CD4-positive, alpha-beta T cell (primary cell): Measurements from ENCODE around the gene SYK. TPM values are rescaled to one million over a fixed set of nuclear protein-coding genes. Genes with fewer than 3 reads are reported as not detected.

Experiments used
- ATAC-seq: fragments of 200-7000 bp; cut with Tn5 transposase; one replicate; pipeline ENCODE4 v1.10.0; 2022; ENCODE audit warnings: mild to moderate bottlenecking; ENCODE audit not compliant: poor library complexity
- CTCF ChIA-PET: fragments of 350-600 bp; sonication (Branson Sonifier 250); formaldehyde crosslinking; loops from one replicate; lab custom pipeline; 2021; ENCODE audit warnings: antibody characterized with exemption, inconsistent platforms; lab: Charles Lee
- POLR2A ChIA-PET: fragments of 350-600 bp; sonication (Branson Sonifier 250); formaldehyde crosslinking; loops from one replicate; lab custom pipeline; 2021; ENCODE audit warnings: antibody characterized with exemption, inconsistent platforms; lab: Charles Lee
- DNase-seq, 14 experiments: peaks; one replicate each; pipeline ENCODE4 v3.0.0-alpha.2; 2013 to 2020; ENCODE audit warnings: mixed read lengths in 2 of 14
- H3K27ac ChIP-seq, 2 donors: one replicate each; pipeline versions ENCODE4 v1.5.1 to v1.7.0; 2013; ENCODE audit warnings: low read length in 2 of 2, low read depth in 1 of 2, mild to moderate bottlenecking in 1 of 2
- H3K27me3 ChIP-seq, 2 experiments: 1 replicate in 1 of 2; 2 replicates in 1 of 2; pipeline versions ENCODE4 v1.6.1 to v1.7.0; 2013; ENCODE audit warnings: low read length in 2 of 2, control low read depth in 1 of 2, mild to moderate bottlenecking in 1 of 2, moderate library complexity in 1 of 2; ENCODE audit not compliant: insufficient read depth in 2 of 2, control insufficient read depth in 1 of 2
- H3K36me3 ChIP-seq: one replicate; pipeline ENCODE4 v1.6.1; 2013; ENCODE audit warnings: low read length, control low read depth; ENCODE audit not compliant: insufficient read depth
- H3K4me1 ChIP-seq: one replicate; pipeline ENCODE4 v1.6.1; 2013; ENCODE audit warnings: low read length, control low read depth; ENCODE audit not compliant: insufficient read depth
- H3K4me3 ChIP-seq: one replicate; pipeline ENCODE4 v1.5.1; 2013; ENCODE audit warnings: mild to moderate bottlenecking, low read length, moderate library complexity
- H3K9me3 ChIP-seq, 2 experiments: 1 replicate in 1 of 2; 2 replicates in 1 of 2; pipeline versions ENCODE4 v1.6.1 to v1.7.0; 2013; ENCODE audit warnings: low read length in 2 of 2, mild to moderate bottlenecking in 2 of 2, control low read depth in 1 of 2, moderate library complexity in 1 of 2; ENCODE audit not compliant: control insufficient read depth in 1 of 2, insufficient read depth in 1 of 2
- H3K27ac Mint-ChIP-seq: one replicate; pipeline ENCODE4 v1.8.0; 2020; ENCODE audit warnings: mixed read lengths
- H3K27me3 Mint-ChIP-seq: one replicate; pipeline ENCODE4 v1.8.0; 2021; ENCODE audit warnings: mixed read lengths
- H3K36me3 Mint-ChIP-seq: one replicate; pipeline ENCODE4 v1.8.0; 2021; ENCODE audit warnings: low read depth, mixed read lengths
- H3K4me1 Mint-ChIP-seq: one replicate; pipeline ENCODE4 v1.8.0; 2021; ENCODE audit warnings: low read depth, mixed read lengths
- H3K4me3 Mint-ChIP-seq: one replicate; pipeline ENCODE4 v1.8.0; 2020; ENCODE audit warnings: mild to moderate bottlenecking, mixed read lengths
- H3K9me3 Mint-ChIP-seq: one replicate; pipeline ENCODE4 v1.8.0; 2020; ENCODE audit warnings: mixed read lengths
- CTCF ChIP-seq: fragments of 200-600 bp; IDR thresholded peaks from one replicate; pipeline ENCODE4 v1.8.0; 2022; ENCODE audit warnings: antibody characterized with exemption, mild to moderate bottlenecking
- intact Hi-C, 2 experiments: fragments of 100-400 bp; cut with DNase I in 1 of 2; cut with micrococcal nuclease in 1 of 2; formaldehyde crosslinking; loops; one replicate each; pipeline versions ENCODE4 v1.15.1 to v1.9.0; 2023 to 2025; cut with DNase I, micrococcal nuclease
- total RNA-seq, 174 experiments: library from RNA in 2 of 174; stranded (reverse) in 2 of 174; gene quantifications; one replicate each; pipeline ENCODE4 v1.2.3 and lab custom pipeline; 2021 to 2026

Gene SYK
- total RNA-seq, 2 experiments from 2014 or later: 1.1 to 1.2 TPM

- Mint-ChIP-seq H3K4me3 (no peak overlapping the region), H3K4me1 (no peaks in the 10 kb centered on the region), H3K27ac (no peak overlapping the region), H3K9me3 (no peaks in the 10 kb centered on the region), H3K36me3 (no peaks in the 10 kb centered on the region), H3K27me3 (peaks cover 4% of the 10 kb centered on the region)
- no peak for TF ChIP-seq CTCF
- ATAC-seq (no peak), DNase-seq (no peak)
- Histone ChIP-seq H3K27ac (no peak overlapping the region), H3K9me3 (peaks cover 0 to 4% of the 10 kb centered on the region in 2 experiments), H3K27me3 (no peaks in the 10 kb centered on the region), H3K36me3 (no peaks in the 10 kb centered on the region), H3K4me1 (peaks cover 3% of the 10 kb centered on the region), H3K4me3 (no peak overlapping the region)
- intact Hi-C loops: no loop called here
- ChIA-PET CTCF (no interaction called here), POLR2A (no interaction called here)
Measured at GRCh38 chr9:90841615-90842014, 40.0 kb downstream of the SYK start.

GRCh38 chr9:90842176-90842777 lies 40.7 kb downstream of the SYK start:
- no peak overlapping the region for H3K27ac ChIP-seq
- DNase-seq (no peak), ATAC-seq (no peak)
- no peaks in the 10 kb centered on the region for H3K27me3 ChIP-seq
- no peaks in the 10 kb centered on the region for H3K36me3 Mint-ChIP-seq
- peaks cover 0 to 4% of the 10 kb centered on the region in 2 experiments for H3K9me3 ChIP-seq
- H3K27me3 Mint-ChIP-seq: peaks cover under 1% of the 10 kb centered on the region
- POLR2A ChIA-PET: no interaction called here
- intact Hi-C loops: no loop called here
- H3K4me1 ChIP-seq: peaks cover 3% of the 10 kb centered on the region
- H3K4me1 Mint-ChIP-seq: no peaks in the 10 kb centered on the region
- no peaks in the 10 kb centered on the region for H3K36me3 ChIP-seq
- no peak overlapping the region for H3K4me3 ChIP-seq
- no peak overlapping the region for H3K4me3 Mint-ChIP-seq
- no peak for TF ChIP-seq CTCF
- H3K9me3 Mint-ChIP-seq: no peaks in the 10 kb centered on the region
- no peak overlapping the region for H3K27ac Mint-ChIP-seq
- CTCF ChIA-PET: no interaction called here

- CTCF ChIA-PET: no interaction called here
- no peaks in the 10 kb centered on the region for H3K27me3 ChIP-seq
- no peaks in the 10 kb centered on the region for H3K36me3 Mint-ChIP-seq
- peaks cover 0 to 4% of the 10 kb centered on the region in 2 experiments for H3K9me3 ChIP-seq
- no peak overlapping the region for H3K27ac ChIP-seq
- ATAC-seq: no peak
- no peaks in the 10 kb centered on the region for H3K27me3 Mint-ChIP-seq
- no peak overlapping the region for H3K27ac Mint-ChIP-seq
- intact Hi-C loops: no loop called here
- no peak for DNase-seq
- no peak overlapping the region for H3K4me3 ChIP-seq
- no peak for TF ChIP-seq CTCF
- H3K36me3 ChIP-seq: no peaks in the 10 kb centered on the region
- POLR2A ChIA-PET: no interaction called here
- H3K4me3 Mint-ChIP-seq: no peak overlapping the region
- peaks cover 3% of the 10 kb centered on the region for H3K4me1 ChIP-seq
- H3K9me3 Mint-ChIP-seq: no peaks in the 10 kb centered on the region
- no peaks in the 10 kb centered on the region for H3K4me1 Mint-ChIP-seq
Measured at GRCh38 chr9:90842996-90843395, 41.4 kb downstream of the SYK start.
